Ovary (tissue), 3 donors: ENCODE measurements around the gene ATAD3B.

Experiments
- CTCF ChIP-seq, 3 donors: fragments of 450-650 bp in 2 of 3; fragments of 200-600 bp in 1 of 3; IDR thresholded peaks; one replicate each; pipeline versions ENCODE4 v1.5.1 to v1.8.0; 2016 to 2022; ENCODE audit warnings: antibody characterized with exemption in 3 of 3, mild to moderate bottlenecking in 1 of 3
- POLR2A ChIP-seq: fragments of 450-650 bp; IDR thresholded peaks from one replicate; pipeline ENCODE4 v1.6.1; 2017; ENCODE audit warnings: antibody characterized with exemption, mild to moderate bottlenecking, moderate library complexity
- donor health status: DM: no; HTN: no; CAD: no.

- TF ChIP-seq CTCF (IDR thresholded peaks at IDR 0.05) (no peak), POLR2A (no peak)
Measured at GRCh38 chr1:1460540-1461130, 10.9 kb upstream of the ATAD3B start.
